ENCODE results near the gene OR6S1. TPM values are rescaled to one million over a fixed set of nuclear protein-coding genes. Genes with fewer than 3 reads are reported as not detected.

Gene OR6S1
- polyA plus RNA-seq, 1 donor from 2014 or later, result not detected

DNA sequence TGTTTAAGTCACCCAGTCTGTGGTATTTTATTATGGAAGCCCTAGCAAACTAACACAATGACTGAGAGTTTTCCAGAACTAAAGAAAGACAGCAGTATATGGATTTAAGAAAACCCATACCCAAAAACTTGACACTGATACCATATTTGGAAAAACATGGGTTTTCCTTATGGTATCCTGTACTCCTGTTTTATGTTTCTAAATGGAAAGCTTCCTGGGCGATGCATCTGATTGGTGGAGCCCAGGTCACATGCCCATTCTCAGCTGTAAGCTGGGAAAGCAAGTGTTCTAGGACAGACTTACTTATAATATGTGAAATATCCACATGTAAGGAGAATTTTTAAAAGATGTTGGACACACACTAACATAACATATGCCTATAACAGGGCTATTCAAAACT, 38.4 kb upstream of the OR6S1 start (continued):
- TF ChIP-seq TAF1 (IDR thresholded peaks at IDR 0.05; ENCODE audit: low read depth), result no peak
- TF ChIP-seq EZH2 (IDR thresholded peaks at IDR 0.05; ENCODE audit: borderline replicate concordance, insufficient read depth, low read length, poor library complexity, severe bottlenecking), result no peak

DNA sequence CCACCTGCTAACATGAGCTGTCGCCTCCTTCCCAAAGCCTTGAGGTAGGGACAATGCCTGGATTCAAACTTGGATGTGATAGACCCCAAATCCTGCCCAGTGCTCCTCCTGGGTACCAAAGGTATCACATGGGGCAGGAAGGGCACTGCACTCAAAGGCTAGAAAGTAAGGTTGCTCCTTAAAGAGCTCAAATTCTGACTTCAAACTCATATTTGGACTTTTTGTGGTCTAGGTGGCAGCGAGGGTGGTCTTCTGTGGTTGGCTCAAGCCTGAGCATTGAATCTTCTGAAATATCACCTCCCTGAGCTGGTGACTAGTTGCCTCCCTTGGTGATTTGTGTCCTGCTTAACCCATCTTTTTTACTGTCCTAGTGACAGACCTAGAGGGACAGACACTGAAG, 34.6 kb upstream of the OR6S1 start:
- TF ChIP-seq POLR2AphosphoS5 (IDR thresholded peaks at IDR 0.05) (no peak), RAD21 (conservative IDR thresholded peaks at IDR 0.05) (no peak), SMC3 (conservative IDR thresholded peaks at IDR 0.05; ENCODE audit: poor library complexity) (no peak), EZH2 (IDR thresholded peaks at IDR 0.05; ENCODE audit: borderline replicate concordance, insufficient read depth, low read length, poor library complexity, severe bottlenecking) (no peak), EP300 (conservative IDR thresholded peaks at IDR 0.05; ENCODE audit: poor library complexity, severe bottlenecking) (no peak), MXI1 (conservative IDR thresholded peaks at IDR 0.05; ENCODE audit: poor library complexity, severe bottlenecking) (no peak), TAF1 (IDR thresholded peaks at IDR 0.05; ENCODE audit: low read depth) (no peak), CTCF (IDR thresholded peaks at IDR 0.05; ENCODE audit: poor library complexity, severe bottlenecking) (no peak)
- TF ChIP-seq, protein P1, sequence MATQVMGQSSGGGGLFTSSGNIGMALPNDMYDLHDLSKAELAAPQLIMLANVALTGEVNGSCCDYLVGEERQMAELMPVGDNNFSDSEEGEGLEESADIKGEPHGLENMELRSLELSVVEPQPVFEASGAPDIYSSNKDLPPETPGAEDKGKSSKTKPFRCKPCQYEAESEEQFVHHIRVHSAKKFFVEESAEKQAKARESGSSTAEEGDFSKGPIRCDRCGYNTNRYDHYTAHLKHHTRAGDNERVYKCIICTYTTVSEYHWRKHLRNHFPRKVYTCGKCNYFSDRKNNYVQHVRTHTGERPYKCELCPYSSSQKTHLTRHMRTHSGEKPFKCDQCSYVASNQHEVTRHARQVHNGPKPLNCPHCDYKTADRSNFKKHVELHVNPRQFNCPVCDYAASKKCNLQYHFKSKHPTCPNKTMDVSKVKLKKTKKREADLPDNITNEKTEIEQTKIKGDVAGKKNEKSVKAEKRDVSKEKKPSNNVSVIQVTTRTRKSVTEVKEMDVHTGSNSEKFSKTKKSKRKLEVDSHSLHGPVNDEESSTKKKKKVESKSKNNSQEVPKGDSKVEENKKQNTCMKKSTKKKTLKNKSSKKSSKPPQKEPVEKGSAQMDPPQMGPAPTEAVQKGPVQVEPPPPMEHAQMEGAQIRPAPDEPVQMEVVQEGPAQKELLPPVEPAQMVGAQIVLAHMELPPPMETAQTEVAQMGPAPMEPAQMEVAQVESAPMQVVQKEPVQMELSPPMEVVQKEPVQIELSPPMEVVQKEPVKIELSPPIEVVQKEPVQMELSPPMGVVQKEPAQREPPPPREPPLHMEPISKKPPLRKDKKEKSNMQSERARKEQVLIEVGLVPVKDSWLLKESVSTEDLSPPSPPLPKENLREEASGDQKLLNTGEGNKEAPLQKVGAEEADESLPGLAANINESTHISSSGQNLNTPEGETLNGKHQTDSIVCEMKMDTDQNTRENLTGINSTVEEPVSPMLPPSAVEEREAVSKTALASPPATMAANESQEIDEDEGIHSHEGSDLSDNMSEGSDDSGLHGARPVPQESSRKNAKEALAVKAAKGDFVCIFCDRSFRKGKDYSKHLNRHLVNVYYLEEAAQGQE (IDR thresholded peaks at IDR 0.05; ENCODE audit: borderline replicate concordance), result no peak
- no peaks in the 10 kb centered on the region for H3K27me3 ChIP-seq (ENCODE audit: insufficient read depth, low read depth, low read length)
- H3K9me3 ChIP-seq (ENCODE audit: low read length), result no peaks in the 10 kb centered on the region
- no peaks in the 10 kb centered on the region for H3K79me2 ChIP-seq (replicated peaks; ENCODE audit: insufficient read depth, low read length)
- no peak overlapping the region for H2AFZ ChIP-seq (ENCODE audit: low read depth, low read length)
- no peaks in the 10 kb centered on the region for H3K9me2 ChIP-seq (ENCODE audit: insufficient read depth, low read length)
- H3K4me3 ChIP-seq (ENCODE audit: low read length), result no peak overlapping the region
- H3K36me3 ChIP-seq (ENCODE audit: insufficient read depth, low read length), result no peaks in the 10 kb centered on the region
- H3K9ac ChIP-seq (ENCODE audit: low read length), result no peak overlapping the region
- no peaks in the 10 kb centered on the region for H3F3A ChIP-seq (ENCODE audit: insufficient read depth, low read length, poor library complexity, severe bottlenecking)
- no peaks in the 10 kb centered on the region for H4K20me1 ChIP-seq (ENCODE audit: insufficient read depth)
- no peak overlapping the region for H3K27ac ChIP-seq (ENCODE audit: low read length)
- no peak overlapping the region for H3K4me2 ChIP-seq (ENCODE audit: low read length)

DNA sequence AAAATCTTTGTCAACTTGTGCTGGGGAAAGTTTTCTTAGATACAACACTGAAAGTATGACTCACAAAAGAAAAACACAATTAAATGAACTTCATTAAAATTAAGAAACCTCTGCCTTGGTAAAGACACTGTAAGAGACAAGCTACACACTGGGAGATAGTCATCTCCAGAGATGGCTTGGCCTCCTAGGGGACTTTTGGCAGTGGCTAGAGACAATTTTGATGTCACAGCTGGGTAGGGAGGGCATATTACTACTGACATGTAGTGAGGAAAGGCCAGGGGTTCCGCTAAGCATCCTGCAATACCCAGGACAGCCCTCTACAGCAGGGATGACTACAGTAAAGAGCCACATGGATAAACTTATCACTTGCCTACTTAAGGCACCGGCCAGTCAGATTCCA, 34.2 kb upstream of the OR6S1 start:
- H3K4me2 ChIP-seq (ENCODE audit: low read length), result no peak overlapping the region
- no peaks in the 10 kb centered on the region for H3K9me3 ChIP-seq (ENCODE audit: low read length)
- H3F3A ChIP-seq (ENCODE audit: insufficient read depth, low read length, poor library complexity, severe bottlenecking), result no peaks in the 10 kb centered on the region
- no peaks in the 10 kb centered on the region for H3K36me3 ChIP-seq (ENCODE audit: insufficient read depth, low read length)
- H2AFZ ChIP-seq (ENCODE audit: low read depth, low read length), result no peak overlapping the region
- H3K79me2 ChIP-seq (replicated peaks; ENCODE audit: insufficient read depth, low read length), result no peaks in the 10 kb centered on the region
- no peak overlapping the region for H3K9ac ChIP-seq (ENCODE audit: low read length)
- H3K4me3 ChIP-seq (ENCODE audit: low read length), result no peak overlapping the region
- H3K27ac ChIP-seq (ENCODE audit: low read length), result no peak overlapping the region
- H3K9me2 ChIP-seq (ENCODE audit: insufficient read depth, low read length), result no peaks in the 10 kb centered on the region
- H4K20me1 ChIP-seq (ENCODE audit: insufficient read depth), result no peaks in the 10 kb centered on the region
- TF ChIP-seq TAF1 (IDR thresholded peaks at IDR 0.05; ENCODE audit: low read depth) (no peak), POLR2AphosphoS5 (IDR thresholded peaks at IDR 0.05) (no peak), SMC3 (conservative IDR thresholded peaks at IDR 0.05; ENCODE audit: poor library complexity) (no peak), CTCF (IDR thresholded peaks at IDR 0.05; ENCODE audit: poor library complexity, severe bottlenecking) (no peak), EP300 (conservative IDR thresholded peaks at IDR 0.05; ENCODE audit: poor library complexity, severe bottlenecking) (no peak), MXI1 (conservative IDR thresholded peaks at IDR 0.05; ENCODE audit: poor library complexity, severe bottlenecking) (no peak), EZH2 (IDR thresholded peaks at IDR 0.05; ENCODE audit: borderline replicate concordance, insufficient read depth, low read length, poor library complexity, severe bottlenecking) (no peak), RAD21 (conservative IDR thresholded peaks at IDR 0.05) (no peak)
- TF ChIP-seq, protein P1 (IDR thresholded peaks at IDR 0.05; ENCODE audit: borderline replicate concordance), result no peak
- no peaks in the 10 kb centered on the region for H3K27me3 ChIP-seq (ENCODE audit: insufficient read depth, low read depth, low read length)

All from neural cell (in vitro differentiated cells).